Activated effector memory CD4-positive, alpha-beta T cell treated with anti-CD3 and anti-CD28 coated beads, Interleukin-2, amount 50 U/mL, for 16 hours (primary cell): ENCODE results near the gene SNX14.
"Not testable (repeated sequence)": the region's sequence is repeated elsewhere in the genome, so short reads cannot be mapped to it uniquely, and the experiment has no call there.

Source experiments
- DNase-seq: peaks from one replicate; pipeline ENCODE4 v3.0.0-alpha.2; 2020

Gene SNX14

DNA sequence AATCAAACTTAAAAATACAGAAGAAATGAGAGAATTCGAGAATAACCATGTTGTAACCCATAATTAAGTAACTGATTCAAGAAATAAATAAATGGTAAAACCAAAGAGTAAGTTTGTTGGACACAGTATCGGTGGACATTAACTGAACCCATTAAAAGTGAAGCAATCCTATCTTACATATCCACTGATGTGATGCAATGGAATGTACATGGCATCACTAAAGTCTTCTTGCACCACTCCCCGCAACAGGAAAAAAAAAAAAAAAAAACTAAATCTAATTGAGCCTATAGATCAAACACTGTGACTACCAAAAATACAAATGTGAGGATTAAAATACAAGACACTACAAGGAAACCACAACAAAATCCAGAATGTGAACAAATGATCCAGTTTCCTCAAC, 7.9 kb downstream of the SNX14 start:
- no peak for DNase-seq

DNA sequence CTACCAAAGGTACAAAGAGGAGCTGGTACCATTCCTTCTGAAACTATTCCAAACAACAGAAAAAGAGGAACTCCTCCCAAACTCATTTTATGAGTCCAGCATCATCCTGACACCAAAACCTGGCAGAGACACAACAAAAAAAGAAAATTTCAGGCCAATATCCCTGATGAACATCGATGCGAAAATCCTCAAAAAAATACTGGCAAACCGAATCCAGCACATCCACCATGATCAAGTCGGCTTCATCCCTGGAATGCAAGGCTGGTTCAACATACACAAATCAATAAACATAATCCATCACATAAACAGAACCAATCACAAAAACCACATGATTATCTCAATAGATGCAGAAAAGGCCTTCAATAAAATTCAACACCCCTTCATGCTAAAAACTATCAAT, 10.8 kb downstream of the SNX14 start:
- not testable (repeated sequence) for DNase-seq

DNA sequence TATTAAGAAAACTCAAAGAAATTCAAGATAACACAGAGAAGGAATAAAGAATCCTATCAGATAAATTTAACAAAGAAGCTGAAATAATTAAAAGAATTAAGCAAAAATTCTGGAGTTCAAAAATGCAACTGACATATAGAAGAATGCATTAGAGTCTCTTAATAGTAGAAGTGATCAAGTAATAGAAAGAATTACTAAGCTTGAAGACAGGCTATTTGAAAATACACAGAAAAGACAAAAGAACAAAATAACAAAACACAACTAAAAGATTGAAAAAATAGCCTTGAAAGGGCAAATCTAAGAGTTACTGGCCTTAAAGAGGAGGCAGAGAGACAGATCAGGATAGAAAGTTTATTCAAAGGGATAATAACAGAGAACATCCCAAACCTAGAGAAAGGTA, 12.1 kb downstream of the SNX14 start:
- no peak for DNase-seq

DNA sequence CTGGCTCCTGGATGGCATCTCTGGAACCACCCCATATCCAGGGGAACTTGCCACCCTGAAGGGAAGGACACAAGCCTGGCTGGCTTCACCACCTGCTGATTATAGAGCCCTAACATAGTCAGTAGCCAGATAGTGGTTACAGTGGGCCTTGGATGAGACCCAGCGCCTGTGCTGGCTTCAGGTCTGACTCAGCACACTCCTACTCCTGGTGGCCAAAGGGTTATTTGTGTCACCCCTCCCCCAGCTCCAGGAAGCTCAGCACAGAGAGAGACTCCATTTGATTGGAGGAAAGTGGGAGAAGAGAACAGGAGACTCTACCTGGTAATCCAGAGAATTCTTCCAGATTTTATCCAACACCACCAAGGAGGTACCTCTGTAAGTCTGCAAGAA, 12.8 kb downstream of the SNX14 start:
- no peak for DNase-seq

DNA sequence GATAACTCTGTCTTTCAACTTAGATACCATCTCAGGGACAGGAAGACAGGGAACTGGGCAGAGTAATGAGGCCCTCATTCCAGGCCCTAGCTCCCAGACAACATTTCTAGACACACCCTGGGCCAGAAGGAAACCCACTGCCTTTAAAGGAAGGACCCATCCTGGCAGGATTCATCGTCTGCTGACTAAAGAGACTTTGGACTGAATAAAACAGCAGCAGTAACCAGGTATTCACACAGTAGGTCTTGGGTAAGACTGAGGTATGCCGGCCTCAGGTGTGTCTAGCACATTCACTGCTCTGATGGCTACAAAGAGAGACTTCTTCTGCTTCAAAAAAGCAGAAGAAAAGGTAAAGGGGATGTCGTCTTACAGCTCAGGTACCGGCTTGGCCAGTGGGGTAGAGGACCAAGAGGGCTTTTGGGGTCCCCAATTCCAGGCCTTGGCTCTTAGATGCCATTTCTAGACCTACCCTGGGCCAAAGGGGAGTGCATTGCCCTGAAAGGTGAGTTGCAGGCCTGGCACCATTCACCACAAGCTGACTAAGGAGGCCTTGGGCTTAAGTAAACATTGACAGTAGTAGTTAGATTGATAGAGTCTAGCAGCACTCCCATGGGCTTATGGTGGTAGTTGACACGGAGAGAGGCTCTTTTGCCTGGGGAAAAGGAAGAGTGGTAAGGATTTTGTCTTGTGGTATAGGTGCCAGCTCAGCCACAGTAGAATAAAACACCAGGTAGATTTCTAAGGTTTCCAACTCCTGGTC, 13.4 kb downstream of the SNX14 start:
- DNase-seq, result no peak

DNA sequence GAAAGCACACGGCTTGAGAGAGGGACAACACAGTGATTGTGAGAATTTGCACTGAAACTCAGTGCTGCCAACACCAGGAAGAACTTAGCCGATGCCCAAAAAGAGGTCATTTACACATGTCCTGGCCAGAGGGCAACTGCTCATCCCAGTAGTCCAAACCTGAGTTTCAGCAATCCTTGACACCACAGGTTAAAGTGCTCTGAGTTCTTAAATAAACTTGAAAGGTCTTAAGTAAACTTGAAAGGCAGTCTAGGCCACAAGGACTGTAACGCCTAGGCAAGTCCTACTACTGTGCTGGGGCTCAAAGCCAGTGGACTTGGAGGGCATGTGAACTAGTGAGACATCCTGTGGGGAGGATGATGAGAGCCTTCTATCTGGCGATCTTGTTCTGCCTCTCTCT, 14.1 kb downstream of the SNX14 start:
- DNase-seq, result no peak

DNA sequence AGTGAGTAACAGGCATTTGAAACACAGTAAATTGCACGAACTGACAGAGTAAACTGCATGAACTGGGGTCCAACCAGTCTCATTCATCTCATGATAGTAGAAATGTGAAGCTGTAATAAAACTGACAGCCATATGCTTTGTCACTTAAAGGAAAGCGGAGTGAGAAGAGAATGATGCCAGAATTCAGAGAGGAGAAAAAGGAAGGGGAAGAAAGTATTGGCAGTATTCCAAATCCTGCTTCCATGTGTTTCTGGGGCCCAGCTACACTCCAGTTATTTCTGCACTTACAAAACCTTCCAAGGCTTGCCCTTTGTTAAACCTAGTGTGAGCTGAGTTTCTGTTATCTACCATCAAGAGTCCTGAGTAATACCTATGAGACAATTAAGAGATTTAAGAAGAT, 17.2 kb downstream of the SNX14 start:
- DNase-seq, result no peak

DNA sequence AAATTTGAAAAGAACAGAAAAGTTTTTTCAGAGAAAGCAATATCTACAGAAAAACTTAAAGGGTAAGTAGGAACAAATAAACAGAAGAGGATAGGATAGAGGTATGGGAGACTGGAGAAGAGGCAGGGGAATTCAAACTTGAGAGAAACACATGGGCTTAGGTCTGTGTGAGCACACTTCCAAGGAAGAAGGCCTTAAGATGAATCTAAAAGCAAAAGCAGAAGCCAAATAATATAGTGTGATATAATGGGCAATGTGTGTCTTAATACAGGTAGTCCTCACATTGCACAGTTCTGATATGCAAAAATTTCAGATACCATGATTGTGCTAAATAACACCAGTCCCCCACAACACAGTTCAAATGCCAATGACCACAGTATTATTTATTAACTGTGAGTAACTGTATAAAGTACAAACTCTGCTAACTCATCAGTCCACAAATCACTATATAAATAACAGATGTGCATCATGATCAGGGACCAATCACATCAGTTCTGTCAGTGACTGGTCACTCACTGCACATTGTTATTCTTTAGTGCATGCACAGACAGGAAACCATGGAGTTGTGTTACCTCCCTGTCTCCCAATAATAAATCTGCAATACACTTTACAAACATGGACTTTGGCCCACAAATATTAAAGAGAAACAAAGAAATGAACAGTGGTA, 18.6 kb downstream of the SNX14 start:
- DNase-seq, result no peak

DNA sequence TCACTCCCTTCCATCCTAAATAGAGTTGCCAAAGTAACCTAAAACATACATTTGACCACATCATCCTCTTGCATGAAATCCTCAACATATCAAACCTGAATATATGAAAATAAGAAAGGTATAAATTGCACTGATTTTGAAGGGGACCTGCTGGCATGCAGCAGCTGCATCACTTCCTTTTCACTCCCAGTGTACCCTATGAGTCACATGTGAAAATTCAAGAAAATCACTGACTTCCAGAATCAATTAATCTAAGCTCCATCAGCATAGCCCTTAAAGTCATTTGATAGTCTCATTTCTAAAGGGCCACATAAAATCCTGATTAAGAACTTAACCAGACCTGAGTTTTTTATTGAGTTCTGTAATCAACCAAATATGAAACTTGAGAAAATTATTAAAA, 24.3 kb downstream of the SNX14 start:
- no peak for DNase-seq

DNA sequence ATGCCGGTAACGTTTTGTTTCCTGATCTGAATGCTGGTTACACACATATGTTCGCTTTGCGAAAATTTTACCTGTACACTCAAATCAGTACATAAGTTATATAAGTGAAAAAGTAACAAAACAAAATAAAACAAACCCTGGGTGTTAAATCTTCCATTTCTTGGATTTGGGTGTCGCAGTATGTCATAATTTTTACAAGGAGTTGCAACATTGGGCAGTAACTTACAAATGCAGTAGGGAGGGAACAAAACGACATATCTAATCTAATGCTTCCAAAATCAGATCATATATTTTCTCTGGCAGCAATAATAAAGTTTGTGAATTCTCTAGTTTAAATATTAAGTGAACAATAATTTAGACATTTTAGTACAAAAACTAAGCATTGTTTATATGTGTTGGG, 25.2 kb downstream of the SNX14 start:
- DNase-seq, result no peak

DNA sequence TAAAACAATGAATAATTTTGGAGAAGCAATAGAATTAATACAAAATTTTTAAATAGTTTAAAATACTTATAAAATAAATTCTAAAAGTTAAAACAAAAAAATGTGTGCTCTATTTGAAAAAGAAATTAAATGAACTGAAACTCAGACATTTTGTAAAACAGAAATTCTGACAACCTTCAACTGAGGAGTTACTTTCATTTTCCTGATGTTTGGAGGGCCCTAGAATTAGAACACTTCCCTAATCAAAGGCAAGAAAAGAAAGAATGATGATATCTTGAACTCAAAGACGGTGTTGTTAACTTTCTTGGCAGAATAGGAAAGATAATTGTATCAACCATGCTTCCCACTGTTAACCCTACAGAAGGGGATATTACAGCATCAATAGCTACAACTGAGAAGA, 27.9 kb downstream of the SNX14 start:
- DNase-seq, result no peak

DNA sequence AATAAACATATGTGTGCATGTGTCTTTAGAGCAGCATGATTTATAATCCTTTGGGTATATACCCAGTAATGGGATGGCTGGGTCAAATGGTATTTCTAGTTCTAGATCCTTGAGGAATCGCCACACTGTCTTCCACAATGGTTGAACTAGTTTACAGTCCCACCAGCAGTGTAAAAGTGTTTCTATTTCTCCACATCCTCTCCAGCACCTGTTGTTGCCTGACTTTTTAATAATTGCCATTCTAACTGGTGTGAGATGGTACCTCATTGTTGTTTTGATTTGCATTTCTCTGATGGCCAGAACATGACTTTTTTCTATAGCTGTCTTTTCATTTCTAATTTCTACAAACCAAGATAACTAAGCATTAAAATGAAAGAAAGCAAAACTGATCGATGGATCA, 29.4 kb downstream of the SNX14 start:
- DNase-seq, result not testable (repeated sequence)

DNA sequence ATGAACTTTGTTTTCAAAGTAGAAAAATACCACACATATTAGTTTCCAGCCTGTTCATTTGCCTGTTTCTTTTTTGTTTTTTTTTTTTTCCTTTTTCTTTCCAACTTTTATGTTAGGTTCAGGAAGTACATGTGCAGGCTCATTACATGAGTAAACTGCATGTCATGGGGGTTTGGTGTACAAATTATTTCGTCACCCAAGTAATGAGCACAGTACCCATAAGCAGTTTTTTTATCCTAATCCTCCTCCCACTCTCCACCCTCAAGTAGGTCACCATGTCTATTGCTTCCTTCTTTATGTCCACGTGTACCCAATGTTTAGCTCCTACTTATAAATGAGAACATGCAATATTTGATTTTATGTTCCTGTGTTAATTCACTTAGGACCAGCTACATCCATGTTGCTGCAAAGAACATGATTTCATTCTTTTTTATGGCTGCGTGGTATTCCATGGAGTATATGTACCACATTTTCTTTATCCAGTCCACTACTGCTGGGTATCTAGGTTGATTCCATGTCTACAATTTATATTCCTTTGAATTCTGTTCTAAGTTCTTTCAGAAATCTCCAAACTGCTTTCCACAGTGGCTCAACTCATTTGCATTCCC, 31.8 kb downstream of the SNX14 start:
- DNase-seq, result no peak

DNA sequence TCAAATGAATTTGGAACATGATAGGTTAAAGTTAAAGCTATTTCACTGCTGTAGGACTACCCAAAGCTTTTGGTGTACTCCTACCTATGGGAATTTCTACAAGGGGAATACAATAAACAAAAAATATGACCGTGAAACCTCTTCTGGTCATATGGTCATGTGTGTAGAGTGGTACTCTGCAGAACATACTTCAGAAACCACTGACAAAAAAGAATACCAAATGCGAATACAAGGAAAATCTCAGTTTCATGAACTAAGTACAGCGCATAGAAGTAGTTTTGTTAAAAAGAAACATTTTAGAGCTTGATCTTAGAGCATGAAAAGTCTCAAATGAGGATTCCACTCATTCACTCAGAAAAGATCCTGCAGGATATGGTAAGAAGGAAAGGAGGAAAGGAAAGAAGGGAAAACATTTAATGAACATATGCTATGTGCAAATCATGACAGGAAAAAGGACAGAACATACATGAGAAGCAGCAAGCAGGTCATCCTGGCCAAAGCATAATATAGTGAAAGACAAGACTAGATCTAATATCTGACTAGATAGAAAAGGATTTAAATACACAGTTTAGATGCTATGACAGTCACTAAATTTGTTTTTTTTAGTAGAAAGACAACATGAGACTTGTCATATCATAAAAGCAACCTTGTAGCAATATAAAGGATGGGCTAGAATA, 36.5 kb downstream of the SNX14 start:
- no peak for DNase-seq

DNA sequence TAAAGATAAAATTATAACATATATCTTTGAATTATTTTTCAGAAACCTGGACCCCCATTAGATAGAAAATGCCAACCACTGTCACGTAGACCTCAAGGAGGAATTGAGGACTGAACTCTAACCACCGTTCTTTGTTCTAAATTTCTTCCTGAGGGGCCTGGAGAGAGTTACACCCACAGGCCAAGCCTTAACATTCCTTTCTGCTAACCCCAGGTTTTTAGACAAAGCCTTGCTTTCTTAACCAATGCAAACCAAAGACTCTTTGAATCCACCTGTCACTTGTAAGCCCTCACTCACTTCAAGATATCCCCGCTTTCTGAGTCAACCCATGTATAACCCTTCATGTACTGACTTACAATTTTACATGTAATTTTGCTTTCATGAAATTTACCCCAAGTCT, 41.0 kb downstream of the SNX14 start:
- DNase-seq, result no peak

DNA sequence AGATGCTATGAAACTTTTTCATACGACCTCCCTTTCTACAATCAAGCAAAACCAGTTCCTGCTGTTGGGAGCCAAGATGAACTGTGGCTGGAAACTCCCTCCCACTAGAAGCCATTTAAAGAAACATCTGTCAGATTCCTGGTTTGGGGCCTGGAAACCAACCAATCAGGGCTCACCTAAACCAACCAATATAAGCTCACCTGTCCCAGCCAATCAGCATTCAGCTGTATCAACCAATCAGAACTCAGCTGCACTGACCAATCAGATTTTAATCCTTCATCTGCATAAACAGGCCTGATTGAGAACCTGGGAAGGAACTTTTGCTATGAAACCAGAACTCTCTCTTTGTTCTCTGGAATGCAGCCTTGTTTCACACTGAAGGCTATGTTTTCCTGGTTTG, 42.4 kb downstream of the SNX14 start:
- DNase-seq, result no peak

DNA sequence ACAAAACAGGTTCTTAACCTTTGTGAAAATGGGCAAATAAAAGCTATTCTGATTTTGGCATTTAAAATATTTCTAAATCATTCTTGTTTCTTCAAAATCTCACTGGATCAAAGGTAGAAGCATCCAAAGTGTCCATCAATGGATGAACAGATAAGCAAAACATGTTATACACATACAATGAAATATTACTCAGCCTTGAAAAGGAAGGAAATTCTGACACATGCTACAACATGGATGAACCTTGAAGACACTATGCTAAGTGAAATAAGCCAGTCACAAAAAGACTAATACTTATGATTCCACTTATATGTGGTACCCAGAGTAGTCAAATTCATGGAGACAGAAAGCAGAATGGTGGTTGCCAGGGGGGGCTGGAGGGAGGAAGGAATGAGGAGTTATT, 45.9 kb downstream of the SNX14 start:
- no peak for DNase-seq

DNA sequence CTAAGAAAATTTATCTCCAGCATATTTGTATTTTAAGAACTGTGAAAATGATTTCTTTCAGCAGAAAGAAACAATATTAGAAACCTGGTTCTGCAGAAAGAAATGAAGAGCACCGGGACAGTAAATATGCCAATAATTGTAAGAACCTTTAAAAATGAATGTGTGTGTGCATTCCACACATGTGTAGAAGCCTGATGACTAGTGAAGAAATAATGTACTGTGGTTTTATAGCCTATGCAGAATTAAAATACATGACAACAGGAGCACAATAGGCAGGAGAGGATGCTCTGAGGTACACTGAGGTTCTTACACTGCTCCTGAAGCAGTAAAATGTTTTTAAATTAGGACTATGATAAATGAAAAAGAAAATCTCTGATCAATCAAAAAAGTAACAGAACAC, 48.9 kb downstream of the SNX14 start:
- no peak for DNase-seq

DNA sequence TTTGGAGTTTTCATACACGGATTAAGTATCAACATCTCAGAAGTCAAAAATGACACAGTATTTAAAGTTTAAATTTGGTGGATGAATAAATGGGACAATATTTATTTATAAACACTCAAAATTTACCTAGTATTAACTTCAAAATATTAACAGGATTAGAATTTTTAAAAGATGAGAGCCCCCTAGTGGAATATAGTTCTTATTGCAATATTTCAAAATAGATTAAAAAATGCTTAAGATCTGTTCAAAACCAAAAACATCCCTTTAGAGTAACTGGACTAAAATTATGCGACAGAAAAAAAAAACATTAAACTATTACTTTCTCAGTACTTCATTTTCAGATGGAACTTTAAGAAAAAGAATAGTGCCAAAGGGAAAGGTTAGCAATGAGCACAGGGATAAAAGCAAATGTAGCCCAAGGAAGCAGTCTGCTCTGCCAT, 56.6 kb downstream of the SNX14 start:
- no peak for DNase-seq

DNA sequence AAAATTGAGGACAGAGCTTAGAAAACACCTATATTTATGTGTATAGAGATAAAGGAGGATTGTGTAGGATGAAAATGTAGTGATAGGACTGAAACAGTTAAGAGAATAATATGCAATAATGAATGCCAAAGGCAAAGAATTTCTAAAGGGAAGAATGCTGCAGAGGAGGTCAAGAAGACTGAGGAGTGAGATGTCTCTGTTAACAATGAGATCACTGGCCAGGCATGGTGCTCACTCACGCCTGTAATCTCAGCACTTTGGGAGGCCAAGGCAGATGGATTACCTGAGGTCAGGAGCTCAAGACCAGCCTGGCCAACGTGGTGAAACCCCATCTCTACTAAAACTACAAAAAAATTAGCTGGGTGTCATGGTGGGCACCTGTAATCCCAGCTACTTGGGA, 69.4 kb downstream of the SNX14 start:
- DNase-seq, result not testable (repeated sequence)

DNA sequence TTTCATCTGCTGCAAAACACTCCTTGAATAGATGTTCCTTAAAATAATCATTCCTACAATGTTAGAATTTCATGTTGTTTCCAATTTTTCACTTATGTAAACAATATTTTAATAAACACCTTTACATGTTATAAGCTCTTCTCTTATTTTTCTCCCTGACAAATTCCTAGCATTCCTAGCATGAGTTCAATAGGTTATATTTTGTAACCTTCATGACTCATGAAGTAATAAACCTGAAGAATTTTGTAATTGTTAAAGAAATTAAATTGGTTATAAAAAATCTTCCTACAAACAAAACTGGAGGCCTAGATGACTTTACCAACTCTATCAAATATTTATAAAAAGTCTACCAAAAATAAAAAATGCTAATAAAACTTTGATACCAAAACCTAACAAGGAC, 77.5 kb downstream of the SNX14 start:
- DNase-seq, result no peak

DNA sequence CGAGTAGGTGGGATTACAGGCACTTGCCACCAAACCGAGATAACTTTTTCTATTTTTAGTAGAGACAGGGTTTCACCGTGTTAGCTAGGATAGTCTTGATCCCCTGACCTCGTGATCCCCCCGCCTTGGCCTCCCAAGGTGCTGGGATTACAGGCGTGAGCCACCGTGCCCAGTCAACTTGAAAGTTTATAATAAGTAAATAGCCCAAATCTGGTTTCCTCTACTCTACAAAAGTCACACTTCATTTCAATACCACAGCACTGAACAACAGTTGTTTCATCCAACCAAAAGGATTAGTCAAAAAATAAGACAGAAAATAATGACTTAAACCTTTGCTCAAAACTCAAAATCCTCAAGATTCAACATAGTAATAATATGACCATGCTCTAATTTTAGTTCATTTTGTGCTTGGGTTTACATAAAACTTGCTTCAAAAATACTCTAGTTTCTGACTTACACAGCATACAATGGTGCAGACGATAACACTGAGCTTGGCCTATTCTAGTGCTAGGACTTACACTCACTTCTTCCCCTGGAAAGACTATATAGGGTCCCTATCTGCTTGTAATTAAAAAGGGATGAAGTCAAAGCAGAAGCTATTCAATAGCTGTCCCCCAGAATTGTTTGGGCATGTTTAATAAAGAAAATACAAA, 87.1 kb downstream of the SNX14 start:
- DNase-seq, result no peak

DNA sequence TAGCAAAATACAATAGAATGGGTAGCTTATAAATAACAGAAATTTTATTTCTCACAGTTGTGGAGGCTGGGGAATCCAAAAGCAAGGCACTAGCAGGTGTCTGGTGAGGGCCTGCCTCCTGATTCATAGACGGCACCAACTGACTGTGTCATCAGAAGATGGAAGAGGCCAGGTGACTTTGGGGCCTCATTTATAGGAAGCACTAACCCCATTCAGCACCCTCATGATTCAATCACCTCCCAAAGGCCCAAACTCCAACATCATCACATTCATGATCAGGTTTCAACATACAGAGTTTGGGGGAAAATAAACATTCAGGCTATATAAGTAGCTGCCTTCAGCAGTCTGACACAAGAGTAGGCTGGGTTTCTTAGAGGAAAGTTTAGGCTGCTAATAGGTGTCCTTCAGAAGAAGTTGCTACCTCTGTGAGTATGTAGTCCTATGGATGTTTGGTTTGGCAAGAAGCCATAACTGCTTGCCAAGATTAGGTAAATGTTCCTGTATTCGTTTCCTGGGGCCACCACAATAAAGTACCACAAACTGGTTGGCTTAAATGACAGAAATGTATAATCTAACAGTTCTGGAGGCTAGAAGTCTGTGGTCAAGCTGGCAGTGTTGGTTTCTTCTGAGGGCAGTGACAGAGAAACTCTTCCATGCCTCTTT, 94.9 kb downstream of the SNX14 start:
- DNase-seq, result no peak
